Stromal cell of bone marrow (primary cell): ENCODE measurements around the gene KATNB1.
"Not testable (repeated sequence)": the region's sequence is repeated elsewhere in the genome, so short reads cannot be mapped to it uniquely, and the experiment has no call there.

Source experiments
- DNase-seq: peaks from one replicate; pipeline ENCODE4 v3.0.0-alpha.2; 2012; ENCODE audit warnings: low read depth

Gene KATNB1

DNA sequence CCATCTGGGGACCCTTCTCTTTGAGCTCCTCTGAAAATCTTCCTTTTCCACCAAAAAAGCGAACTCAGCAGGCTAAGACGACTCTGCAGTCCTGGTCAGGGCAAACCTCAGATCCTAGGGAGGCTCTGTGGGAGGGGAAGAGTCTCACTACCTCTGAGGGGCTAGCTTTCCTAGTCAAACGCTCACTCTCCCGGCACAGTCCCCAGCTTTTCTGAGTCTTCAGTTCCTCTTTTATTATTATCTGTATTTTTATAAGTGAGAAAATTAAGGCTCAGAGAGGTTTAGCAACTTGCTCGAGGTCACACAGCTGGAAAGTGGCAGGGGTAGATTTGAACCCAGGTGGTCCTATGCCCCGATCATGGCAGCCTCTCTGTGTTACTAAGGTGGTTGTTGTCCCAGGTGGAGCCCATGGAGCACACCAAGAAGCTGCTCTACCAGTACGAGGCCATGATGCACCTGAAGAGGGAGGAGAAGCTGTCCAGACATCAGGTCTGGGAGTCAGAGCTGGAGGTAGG, 9.1 kb upstream of the KATNB1 start:
- DNase-seq, result no peak

DNA sequence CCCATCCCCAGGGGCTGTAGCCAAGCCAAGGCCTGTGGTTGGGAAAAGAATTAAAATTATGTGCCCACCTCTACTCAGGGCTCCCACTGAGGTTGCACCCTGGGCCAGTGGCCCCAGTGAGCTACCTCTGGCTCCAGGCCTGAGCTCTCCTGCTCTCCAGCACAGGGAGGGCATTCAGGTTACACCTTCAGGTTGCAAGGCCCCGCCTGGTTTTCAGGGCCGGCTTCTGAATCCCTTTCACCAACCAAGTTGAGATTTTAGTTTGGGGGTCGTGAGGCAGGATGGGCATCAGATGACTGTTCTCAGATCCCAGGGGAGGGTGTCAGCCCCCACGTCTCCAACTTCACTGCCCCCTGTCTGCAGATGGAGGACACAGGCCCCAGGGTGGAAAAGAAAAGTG, 8.0 kb upstream of the KATNB1 start:
- no peak for DNase-seq

DNA sequence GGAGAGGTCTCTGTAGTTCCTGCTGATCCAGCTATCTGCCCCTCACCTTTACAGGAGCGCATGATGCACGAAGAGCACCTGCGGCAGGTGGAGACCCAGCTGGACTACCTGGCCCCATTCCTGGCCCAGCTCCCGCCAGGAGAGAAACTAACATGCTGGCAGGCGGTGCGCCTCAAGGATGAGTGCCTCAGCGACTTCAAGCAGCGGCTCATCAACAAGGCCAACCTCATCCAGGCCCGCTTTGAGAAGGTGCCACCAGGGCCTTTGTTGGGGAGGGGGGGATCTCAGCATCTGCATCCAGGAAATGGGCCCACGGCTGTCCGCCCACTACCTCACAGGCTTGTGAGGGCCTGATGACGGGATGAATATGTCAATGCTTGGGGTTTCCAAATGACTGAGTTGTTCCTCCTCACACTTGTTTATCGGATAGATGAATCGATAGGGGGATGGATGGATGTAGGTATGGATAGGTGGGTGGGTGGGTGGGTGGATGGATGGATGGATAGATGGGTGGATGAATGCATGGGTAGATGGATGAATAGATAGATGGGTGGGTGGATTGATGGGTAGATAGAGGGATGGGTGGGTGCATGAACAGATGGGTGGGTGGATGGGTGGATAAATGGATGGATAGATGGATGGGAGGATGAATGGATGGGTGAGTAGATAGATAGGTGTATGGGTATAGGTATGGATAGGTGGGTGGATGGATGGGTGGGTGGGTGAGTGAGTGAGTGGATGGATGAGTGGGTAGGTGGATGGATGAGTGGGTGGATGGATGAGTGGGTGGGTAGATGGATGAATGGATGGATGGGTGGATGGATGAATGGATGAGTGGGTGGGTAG, 7.0 kb upstream of the KATNB1 start:
- no peak for DNase-seq

DNA sequence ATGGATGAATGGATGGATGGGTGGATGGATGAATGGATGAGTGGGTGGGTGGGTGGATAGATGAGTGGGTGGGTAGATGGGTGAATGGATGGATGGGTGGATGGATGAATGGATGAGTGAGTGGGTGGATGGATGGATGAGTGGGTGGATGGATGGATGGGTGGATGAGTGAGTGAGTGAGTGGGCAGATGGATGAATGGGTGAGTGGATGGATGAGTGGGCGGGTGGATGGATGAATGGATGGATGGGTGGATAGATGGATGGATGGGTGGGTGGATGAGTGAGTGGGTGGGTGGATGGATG, 6.4 kb upstream of the KATNB1 start:
- DNase-seq, result no peak

DNA sequence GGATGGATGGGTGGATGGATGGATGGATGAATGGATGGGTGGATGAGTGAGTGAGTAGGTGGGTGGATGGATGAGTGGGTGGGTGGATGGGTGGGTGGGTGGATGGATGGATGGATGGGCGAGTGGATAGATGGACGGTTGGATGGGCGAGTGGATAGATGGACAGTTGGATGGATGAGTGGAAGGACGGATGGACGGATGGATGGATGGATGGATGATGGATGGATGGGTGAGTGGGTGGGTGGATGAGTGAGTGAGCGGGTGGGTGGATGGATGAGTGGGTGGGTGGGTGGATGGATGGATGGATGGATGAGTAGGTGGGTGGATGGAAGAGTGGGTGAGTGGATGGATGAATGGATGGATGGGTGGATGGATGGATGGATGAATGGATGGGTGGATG, 5.7 kb upstream of the KATNB1 start:
- not testable (repeated sequence) for DNase-seq

DNA sequence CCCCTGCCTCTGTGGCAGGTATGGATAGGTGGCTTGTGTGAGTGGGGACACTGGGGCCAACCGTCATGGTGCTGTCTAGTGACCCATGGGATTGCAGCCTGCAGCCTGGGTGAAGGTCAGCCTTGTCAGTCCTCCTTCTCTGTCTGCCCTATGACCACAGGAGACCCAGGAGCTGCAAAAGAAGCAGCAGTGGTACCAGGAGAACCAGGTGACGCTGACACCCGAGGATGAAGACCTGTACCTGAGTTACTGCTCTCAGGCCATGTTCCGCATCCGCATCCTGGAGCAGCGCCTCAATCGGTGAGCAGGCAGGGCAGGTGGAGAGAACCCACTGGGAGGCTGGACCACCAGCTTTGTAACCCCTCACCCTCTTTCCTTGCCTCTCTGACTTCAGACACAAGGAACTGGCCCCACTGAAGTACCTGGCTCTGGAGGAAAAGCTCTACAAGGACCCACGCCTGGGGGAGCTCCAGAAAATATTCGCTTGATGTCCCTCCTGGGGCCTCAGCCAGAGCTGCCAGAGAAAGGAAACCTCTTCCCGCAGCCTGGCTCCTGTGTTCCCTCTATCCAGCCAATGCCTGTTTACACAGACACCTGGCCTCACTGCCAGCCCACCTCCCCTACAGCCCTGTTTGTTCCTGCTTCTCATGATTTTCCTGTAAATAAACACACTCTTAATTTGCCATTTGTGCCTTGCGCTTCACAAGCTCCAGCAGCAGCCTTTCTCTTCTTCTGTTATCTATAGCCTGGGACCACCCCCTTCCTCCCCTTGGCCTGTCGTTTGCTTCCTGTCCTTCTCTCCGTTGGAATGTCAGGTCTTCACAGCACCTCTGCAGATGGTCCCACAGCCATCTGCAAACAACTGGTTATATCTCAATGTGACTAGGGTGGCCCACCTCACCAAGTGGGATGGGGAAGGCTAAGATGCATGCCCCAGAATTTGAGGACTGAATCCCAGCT, 4.5 kb upstream of the KATNB1 start:
- no peak for DNase-seq

DNA sequence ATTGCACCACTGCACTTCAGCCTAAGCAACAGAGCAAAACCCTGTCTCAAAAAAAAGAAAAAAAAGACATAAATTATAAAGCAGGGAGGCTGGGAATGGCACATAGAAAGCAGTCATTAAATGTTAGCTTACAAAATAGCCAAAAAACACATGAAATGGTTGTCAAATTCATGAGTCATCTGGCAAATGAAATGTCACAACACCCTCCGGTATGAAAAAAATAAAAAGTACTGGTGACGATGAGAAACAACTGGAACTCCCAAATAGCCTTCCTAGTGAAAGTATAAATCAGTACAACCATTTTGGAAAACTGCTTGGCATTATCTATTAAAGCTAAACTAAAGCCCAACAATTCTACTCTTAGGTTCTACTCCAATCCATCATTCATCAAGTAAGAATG, 3.5 kb upstream of the KATNB1 start:
- DNase-seq, result peak; percentile 76

DNA sequence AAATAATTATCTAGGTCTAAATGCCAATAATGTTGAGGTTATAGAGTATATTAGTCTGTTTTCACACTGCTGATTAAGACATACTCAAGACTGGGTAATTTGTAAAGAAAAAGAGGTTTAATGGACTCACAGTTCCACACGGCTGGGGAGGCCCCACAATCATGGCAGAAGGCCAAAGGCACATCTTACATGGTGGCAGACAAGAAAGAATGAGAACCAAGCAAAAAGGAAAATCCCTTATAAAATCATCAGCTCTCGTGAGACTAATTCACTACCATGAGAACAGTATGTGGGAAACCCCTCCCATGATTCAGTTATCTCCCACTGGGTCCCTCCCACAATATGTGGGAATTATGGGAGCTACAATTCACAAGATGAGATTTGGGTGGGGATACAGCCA, 2.9 kb upstream of the KATNB1 start:
- no peak for DNase-seq

DNA sequence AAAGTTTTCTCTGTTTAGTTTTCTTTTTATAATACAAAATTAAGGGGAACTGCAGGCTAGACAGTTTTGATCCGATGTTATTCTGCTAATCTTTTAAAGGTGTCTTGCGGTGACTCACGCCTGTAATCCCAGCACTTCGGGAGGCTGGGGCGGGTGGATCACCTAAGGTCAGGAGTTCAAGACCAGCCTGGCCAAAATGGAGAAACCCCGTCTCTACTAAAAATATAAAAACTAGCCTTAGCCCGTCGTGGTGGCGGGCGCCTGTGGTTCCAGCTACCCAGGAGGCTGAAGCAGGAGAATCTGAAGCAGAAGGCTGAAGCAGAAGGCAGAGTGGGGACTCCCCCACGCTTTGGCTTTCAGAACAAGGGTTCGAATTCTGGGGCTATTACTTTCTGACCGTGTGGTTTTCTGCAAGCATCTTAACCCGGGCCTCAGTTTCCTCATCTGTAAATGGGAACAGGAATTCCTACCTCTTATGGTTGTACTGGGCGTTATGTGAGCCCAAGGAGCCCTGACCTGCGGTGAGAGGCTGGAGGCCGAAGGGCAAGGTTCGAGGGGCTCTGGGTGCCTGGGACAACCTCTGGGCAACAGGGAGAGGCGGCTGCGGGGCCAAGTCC, 1.2 kb upstream of the KATNB1 start:
- DNase-seq, result no peak

DNA sequence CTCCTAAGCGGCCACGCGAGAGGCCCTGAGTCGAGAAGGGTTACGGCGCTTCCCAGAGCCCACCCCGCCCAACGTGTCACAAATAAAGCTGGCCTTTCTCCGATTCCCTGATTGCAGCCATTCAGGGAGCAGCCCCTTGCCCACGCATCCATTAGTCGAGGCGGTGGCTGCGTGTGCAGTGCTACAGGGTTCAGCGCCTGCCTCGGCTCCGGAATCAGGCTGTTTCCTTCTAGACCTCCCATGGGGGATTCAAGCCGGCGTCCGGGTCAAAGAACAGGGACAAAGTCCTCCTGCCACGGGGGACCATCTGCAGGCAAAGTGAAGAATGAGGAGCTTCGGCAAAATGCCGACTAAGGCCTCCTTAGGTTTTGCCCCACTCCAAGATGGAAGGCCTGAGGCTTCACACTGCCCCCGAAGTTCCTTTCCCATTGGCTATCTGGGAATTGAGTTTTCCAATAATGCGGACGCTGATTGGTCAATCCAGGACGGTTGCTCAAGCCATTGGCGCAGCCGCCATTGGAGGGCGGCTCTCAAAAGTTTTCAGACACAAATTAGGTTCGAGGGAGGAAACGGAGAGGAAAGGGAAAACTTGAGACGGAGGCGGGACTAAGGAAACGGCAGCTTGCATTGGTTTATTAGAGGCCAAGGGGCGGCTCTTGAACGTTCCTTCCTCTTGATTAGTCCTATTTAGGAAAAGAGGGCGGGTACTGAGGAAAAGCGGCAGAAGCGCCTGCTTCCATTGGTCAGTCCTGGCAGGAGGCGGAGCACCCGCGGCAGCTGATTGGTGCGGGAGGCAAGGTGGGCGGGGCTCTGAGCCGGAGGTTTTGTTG, 430 bp upstream of the KATNB1 start:
- peak; percentile 100 for DNase-seq

DNA sequence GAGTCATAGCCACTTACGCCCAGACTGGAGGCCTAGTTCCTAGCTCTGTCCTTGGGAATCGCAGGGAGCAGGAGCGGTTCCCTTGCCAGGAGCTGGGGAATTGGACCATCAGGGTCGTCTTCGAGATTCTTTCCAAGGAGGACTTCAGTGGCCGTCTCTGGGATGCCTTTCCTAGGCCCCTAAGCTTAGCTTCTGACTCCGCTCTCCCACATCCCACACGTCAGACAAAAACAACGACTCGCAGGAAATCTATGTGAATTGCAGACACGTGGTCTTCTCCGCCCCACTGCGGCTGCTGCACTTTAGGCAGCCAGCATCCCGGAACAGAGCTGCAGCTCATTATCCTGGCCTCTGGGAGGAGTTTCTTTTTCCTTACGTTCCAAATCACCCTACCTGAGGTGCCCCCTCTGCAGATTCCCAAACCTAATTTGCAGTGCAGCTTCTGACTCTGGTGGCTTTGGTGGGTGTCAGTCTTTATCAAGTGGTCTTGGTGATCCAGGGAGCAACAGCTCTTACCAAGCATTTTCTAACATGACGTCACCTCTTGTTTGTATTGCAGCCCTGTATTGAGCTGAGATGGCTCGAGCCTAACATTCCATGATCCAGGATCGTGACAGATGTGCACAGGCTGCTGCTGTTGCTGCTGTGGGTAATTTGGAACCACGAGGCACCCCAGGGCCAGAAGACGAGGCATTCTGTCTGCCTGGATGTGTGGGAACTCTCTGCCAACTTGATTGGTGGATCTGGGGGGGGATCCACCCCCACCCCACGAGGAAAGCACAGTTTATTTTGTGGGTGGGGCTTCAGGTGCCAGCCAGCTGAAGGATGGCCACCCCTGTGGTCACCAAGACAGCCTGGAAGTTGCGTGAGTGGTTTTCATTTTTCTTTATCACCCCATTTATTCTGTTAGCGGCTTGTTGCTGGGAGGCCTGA, 1.1 kb downstream of the KATNB1 start:
- DNase-seq, result peak; percentile 63

DNA sequence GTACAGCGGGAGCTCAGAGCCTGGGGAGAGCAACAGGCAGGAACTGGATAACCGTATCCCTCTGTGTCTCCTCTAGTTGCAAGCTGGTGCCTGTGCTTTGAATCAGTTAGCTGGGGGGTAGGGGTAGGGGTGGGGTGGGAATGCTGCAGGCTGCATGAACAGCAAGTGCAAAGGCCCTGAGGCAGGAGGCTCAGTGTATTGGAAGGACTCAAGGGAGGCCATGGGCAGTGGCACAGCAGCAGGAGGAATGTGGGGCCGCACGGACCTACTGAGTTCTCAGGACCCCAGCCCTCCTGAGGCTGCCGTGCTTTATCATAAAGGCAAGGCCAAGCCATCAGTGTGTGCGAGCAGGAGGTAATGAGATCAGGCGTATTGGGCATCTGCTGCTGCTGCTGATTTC, 3.3 kb downstream of the KATNB1 start:
- DNase-seq, result no peak

DNA sequence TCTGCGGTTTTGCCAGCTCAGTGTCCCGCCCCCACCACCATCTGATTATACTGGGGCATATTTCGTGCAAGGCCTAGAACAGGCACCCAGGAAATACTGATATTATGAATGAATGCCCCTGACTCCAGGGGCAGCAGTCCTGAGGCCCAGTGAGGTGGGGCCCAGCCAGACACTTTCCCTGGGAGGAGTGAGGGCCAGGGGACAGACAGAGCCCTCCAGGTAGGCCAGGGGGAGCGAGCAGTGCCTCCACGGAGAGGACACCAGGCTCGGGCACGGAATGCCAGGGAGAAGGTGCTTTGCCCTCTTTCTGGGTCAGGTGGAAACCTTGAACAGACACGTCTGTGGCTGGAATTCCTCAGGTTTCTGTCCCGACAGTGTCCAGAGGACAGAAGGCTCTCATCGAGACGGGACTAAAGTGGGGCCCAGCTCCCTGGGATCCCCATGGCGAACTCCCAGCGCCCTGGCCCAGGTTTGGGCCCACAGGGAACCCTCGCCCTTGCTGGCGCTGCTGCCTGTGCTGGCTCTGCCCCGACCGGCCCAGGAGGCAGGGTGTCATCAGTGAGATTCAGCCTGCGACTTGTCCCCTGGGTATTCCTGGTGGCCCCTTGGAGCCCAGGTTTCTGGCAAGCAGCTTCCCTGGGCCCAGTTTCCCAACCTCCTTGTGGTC, 4.3 kb downstream of the KATNB1 start:
- no peak for DNase-seq

DNA sequence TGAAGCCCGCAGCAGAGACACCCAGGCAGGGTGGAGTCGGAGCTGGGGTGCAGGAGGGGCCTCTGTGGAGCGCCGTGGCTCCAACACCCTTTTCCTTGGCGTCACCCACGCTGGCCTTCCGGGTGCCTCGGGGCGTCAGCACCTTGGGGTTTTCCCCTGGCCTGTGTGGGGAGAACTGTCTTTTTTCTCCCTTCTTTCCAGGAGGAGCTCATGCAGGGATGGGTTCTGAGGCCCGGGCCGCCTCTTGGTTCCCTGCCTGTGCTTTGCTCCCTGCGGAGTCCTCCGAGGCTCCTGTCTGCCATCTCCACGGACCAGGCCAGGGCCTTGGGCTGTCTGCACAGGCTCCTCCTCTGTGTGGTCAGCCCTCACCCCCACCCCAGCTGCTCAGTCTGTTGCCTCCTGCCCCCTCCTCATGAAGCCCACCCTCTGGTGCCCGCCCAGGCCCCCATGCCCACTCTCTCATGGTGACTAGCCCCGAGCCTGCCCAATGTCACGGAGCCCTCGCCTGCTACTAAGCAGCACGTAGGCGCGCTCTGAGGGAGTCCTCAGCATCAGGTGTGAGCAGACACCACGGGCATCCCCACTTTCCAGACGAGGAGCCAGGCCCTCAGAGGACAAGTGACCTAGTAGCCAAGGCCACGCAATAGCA, 5.0 kb downstream of the KATNB1 start:
- no peak for DNase-seq

DNA sequence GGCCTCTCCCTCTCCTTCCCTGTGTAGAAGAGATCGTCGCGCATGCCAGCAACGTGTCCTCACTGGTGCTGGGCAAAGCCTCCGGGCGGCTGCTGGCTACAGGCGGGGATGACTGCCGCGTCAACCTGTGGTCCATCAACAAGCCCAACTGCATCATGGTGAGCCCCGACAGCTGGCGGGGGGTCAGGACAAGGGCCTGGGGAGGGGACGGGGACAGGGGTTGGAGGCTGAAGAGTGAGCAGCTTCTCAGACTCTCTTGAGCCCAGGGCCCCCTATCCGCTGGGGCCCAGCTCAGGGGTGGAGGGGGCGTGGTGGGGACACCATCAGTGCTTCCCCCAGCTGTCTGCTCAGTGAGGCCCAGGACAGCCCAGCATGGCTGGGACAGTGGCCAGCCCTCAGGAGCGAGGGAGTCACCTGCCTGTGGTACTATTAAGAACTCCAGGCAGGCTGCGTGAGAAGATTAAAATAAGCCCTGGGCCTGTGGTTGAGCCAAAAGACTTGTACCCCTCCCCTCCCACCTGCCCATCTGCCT, 6.2 kb downstream of the KATNB1 start:
- DNase-seq, result no peak

DNA sequence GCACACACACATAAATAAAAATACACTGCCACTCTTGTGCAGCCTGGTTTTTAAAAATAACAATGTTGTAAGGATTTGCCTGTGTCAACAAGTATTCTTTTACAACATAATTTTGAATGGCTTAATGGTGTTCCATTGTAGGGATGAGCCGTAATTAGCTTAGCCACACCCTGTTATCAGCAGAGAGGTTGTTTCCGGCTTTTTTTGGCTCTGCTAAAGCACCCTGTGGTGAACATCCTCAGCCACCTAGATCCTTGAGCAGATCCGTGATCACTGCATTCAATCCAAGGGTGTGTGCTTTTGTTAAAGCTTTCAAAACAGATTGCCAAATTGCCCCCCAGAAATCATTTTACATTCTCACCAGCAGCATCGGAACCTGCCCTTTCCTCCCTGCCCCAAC, 7.0 kb downstream of the KATNB1 start:
- DNase-seq, result no peak

DNA sequence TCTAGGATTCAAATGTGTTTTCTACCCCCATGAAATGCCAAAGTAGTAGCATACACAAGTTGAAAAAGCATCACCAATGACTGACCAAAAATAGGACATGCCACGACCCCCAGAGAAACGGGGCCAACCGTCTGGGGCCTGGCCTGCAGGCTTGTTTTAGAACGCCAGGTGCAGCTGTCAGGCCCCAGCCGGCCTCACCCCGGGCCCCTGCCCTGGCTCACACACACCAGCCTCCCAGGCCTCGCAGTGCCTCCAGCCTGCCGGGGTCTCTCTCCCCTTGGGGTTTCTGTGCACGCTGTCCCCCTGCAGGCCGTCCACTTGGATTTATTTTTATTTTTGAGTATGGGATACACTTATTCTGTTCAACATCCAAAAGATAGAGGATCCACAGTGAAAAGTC, 7.9 kb downstream of the KATNB1 start:
- DNase-seq, result no peak

DNA sequence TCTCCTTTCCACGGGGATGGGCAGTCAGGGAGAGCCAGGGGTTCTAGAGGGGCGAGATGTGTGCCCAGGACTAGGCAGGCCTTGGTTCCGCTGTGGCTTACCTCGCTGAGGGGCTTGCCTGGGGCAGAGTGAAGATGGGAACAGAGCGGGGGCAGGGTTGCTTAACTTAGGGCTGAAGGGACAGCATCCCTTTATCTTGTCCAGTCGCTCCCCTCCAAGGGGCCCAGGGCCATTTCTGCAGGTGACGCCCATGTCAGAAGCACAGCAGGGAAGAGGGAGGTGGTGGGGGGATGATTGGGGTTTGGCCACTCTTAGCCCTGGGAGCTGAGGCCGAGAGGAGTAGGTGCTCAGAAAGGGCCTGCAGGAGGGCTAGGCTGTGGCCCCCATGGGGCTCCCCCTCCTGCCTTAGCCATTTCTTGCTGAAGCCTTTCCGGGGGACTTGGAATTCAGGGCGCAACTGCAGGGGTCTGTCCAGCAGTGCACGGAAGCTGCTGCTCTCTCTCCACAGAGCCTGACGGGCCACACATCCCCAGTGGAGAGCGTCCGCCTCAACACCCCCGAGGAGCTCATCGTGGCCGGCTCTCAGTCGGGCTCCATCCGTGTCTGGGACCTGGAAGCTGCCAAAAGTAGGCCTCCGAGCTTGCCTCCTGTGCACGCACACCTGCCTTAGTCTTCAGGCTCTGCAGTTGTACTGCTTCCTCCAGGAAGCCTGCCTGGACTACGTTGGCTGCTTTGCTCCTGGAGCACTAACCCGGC, 8.5 kb downstream of the KATNB1 start:
- no peak for DNase-seq

DNA sequence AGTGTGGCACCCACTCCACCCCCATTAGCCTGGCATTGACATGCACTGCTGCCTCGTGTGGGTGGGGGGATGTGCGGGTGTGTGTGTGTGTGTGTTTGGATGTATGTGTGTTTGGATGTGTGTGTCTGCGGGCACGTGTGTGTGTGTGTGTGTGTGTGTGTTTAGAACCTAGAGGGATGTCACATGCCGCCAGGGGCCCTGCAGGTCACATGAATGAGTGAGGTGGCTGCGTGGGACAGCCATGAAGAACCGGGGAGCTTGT, 9.0 kb downstream of the KATNB1 start:
- no peak for DNase-seq
